Measurements from ENCODE around the gene EEF1B2. TPM values are rescaled to one million over a fixed set of nuclear protein-coding genes. Genes with fewer than 3 reads are reported as not detected.
"Not testable (repeated sequence)": the region's sequence is repeated elsewhere in the genome, so short reads cannot be mapped to it uniquely, and the experiment has no call there.

The EEF1B2 gene
- total and polyA plus RNA-seq, 2 of the 8 experiments (the other 6 are each of a cell fraction or from before 2014, with no cell fraction given), result 504 to 679 TPM

- not testable (repeated sequence) for H4K5ac ChIP-seq (ENCODE audit: insufficient read length, low read depth, low read length); H3K56ac ChIP-seq (replicated peaks; ENCODE audit: insufficient read length, low read depth, low read length); H2BK20ac ChIP-seq (ENCODE audit: low read length); H3K4me1 ChIP-seq (replicated peaks in 1 of 4; ENCODE audit: control insufficient read depth in 3 of 4, insufficient read depth in 4 of 4, low read length in 3 of 4); H3K14ac ChIP-seq (ENCODE audit: insufficient read length); H4K91ac ChIP-seq (replicated peaks; ENCODE audit: insufficient read length, low read length); FAIRE-seq; H3K36me3 ChIP-seq (ENCODE audit: control insufficient read depth in 2 of 4, insufficient read depth in 4 of 4, low read length in 3 of 4); H3K27ac ChIP-seq (ENCODE audit: low read depth, low read length); H3K27me3 ChIP-seq (replicated peaks in 1 of 4; ENCODE audit: control insufficient read depth in 3 of 4, extremely low read depth in 1 of 4, insufficient read depth in 3 of 4, low read length in 3 of 4); H2AK5ac ChIP-seq (ENCODE audit: low read depth, low read length); H2BK12ac ChIP-seq (ENCODE audit: low read depth, low read length); DNase-seq (ENCODE audit: low read depth in 1 of 2, low spot score in 2 of 2); H3K23ac ChIP-seq (ENCODE audit: insufficient read length); H4K20me1 ChIP-seq (replicated peaks in 1 of 2; ENCODE audit: control insufficient read depth in 1 of 2, insufficient read depth in 2 of 2, low read length in 2 of 2); H3K9ac ChIP-seq (replicated peaks in 1 of 4; ENCODE audit: extremely low read depth in 1 of 4, low read depth in 3 of 4, low read length in 3 of 4); H3K4me2 ChIP-seq (ENCODE audit: insufficient read depth in 1 of 2, low read depth in 2 of 2, low read length in 2 of 2); H2BK120ac ChIP-seq (replicated peaks; ENCODE audit: low read depth, low read length); H3K9me3 ChIP-seq (ENCODE audit: insufficient read depth in 2 of 2, low read depth in 1 of 2, low read length in 1 of 2); H3K18ac ChIP-seq (ENCODE audit: extremely low read depth, low read length); H2AFZ ChIP-seq (ENCODE audit: low read length); H2BK5ac ChIP-seq (ENCODE audit: low read depth, low read length); H3K4ac ChIP-seq (replicated peaks; ENCODE audit: insufficient read length, low read depth, low read length); H2BK15ac ChIP-seq (ENCODE audit: low read length); H3K79me2 ChIP-seq (ENCODE audit: control insufficient read depth in 1 of 2, insufficient read depth in 2 of 2, low read length in 2 of 2); H3K23me2 ChIP-seq (ENCODE audit: low read depth, low read length); H4K8ac ChIP-seq (ENCODE audit: extremely low read depth, insufficient read depth, low read length); H3K79me1 ChIP-seq (ENCODE audit: low read depth, low read length); H3K4me3 ChIP-seq (ENCODE audit: extremely low read depth in 1 of 4, insufficient read depth in 2 of 4, low read depth in 3 of 4, low read length in 4 of 4)
- CTCF ChIA-PET (ENCODE audit: partially characterized antibody), result interaction anchor here (0.9 kb wide), 1 partner anchor 43 kb away, joined by 3 read pairs; no protein-coding TSS in a partner anchor
- WGBS, 2 experiments (ENCODE audit: extremely low coverage in 1 of 2, insufficient coverage in 1 of 2, insufficient read length in 1 of 2, insufficient replicate concordance in 2 of 2, low coverage in 1 of 2, low lambda C conversion rate in 2 of 2, missing lambda C conversion rate in 1 of 2), result 86% methylated on average over 2 of the region's 2 CpGs; no CpG with 5 or more reads in 1 of the 2 experiments
- POLR2A ChIA-PET (ENCODE audit: partially characterized antibody), result interaction anchor here (0.7 kb wide), 1 partner anchor 38 kb away, joined by 3 read pairs; no protein-coding TSS in a partner anchor
Measured at GRCh38 chr2:206207316-206207715, 47.6 kb downstream of the EEF1B2 start.

All from H1 (cell line).